Smooth muscle cell (in vitro differentiated cells): ENCODE measurements around the gene GAPDH. TPM values are rescaled to one million over a fixed set of nuclear protein-coding genes. Genes with fewer than 3 reads are reported as not detected.

Source experiments
- DNase-seq: peaks from one replicate; lab custom pipeline; 2025; ENCODE audit not compliant: unreplicated experiment; lab: John Stamatoyannopoulos, UW
- H2AFZ ChIP-seq: fragments of 200-600 bp; sonication (generic); 2 replicates; pipeline ENCODE4 v1.6.0; 2016; ENCODE audit warnings: antibody characterized with exemption, low read depth, mild to moderate bottlenecking
- H3F3A ChIP-seq: fragments of 200-600 bp; sonication (generic); 2 replicates; pipeline ENCODE4 v1.6.0; 2017; ENCODE audit warnings: antibody characterized with exemption, low read depth
- H3K27ac ChIP-seq: fragments of 200-600 bp; sonication (generic); 2 replicates; pipeline ENCODE4 v1.5.1; 2016; ENCODE audit warnings: low read depth, mild to moderate bottlenecking
- H3K27me3 ChIP-seq: fragments of 200-600 bp; sonication (generic); 2 replicates; pipeline ENCODE4 v1.6.1; 2016; ENCODE audit warnings: low read depth, mild to moderate bottlenecking
- H3K36me3 ChIP-seq: fragments of 200-600 bp; sonication (generic); 2 replicates; pipeline ENCODE4 v1.5.1; 2016; ENCODE audit warnings: low read depth
- H3K4me1 ChIP-seq: fragments of 200-600 bp; sonication (generic); 2 replicates; pipeline ENCODE4 v1.5.1; 2016; ENCODE audit warnings: low read depth
- H3K4me2 ChIP-seq: fragments of 200-600 bp; sonication (generic); 2 replicates; pipeline ENCODE4 v1.6.0; 2016; ENCODE audit warnings: mild to moderate bottlenecking
- H3K4me3 ChIP-seq: fragments of 200-600 bp; sonication (generic); 2 replicates; pipeline ENCODE4 v1.5.1; 2016; ENCODE audit warnings: mild to moderate bottlenecking
- H3K79me2 ChIP-seq: fragments of 200-600 bp; sonication (generic); 2 replicates; pipeline ENCODE4 v1.6.0; 2016; ENCODE audit warnings: low read depth, mild to moderate bottlenecking
- H3K9ac ChIP-seq: fragments of 200-600 bp; sonication (generic); 2 replicates; pipeline ENCODE4 v1.6.0; 2016; ENCODE audit warnings: low read depth
- H3K9me3 ChIP-seq: fragments of 200-600 bp; sonication (generic); replicated peaks from 2 replicates; pipeline ENCODE4 v1.5.1; 2016; ENCODE audit warnings: low read depth
- H4K20me1 ChIP-seq: fragments of 200-600 bp; sonication (generic); 2 replicates; pipeline ENCODE4 v1.6.0; 2016; ENCODE audit warnings: low read depth
- CTCF ChIP-seq: fragments of 200-600 bp; sonication (generic); IDR thresholded peaks from 2 replicates; pipeline ENCODE4 v1.5.1; 2017; ENCODE audit warnings: borderline replicate concordance, mild to moderate bottlenecking, antibody characterized with exemption; ENCODE audit not compliant: insufficient read depth, poor library complexity, severe bottlenecking
- WGBS: methylation state at CpG from one replicate; pipeline ENCODE4 v1.1.7; 2016; ENCODE audit warnings: low lambda C conversion rate; 5-methylcytosine and 5-hydroxymethylcytosine counted together
- polyA plus RNA-seq: library from polyadenylated mRNA; unstranded; fragments of >200 nt; fragmentation: Nextera tagmentation; extraction: Ambion mirVana; gene quantifications from 2 replicates; pipeline ENCODE4 v1.2.1, GENCODE V29; 2016
- total RNA-seq: library from RNA; depleted of rRNA; stranded (reverse); fragments of >200 nt; gene quantifications from 2 replicates; pipeline ENCODE4 v1.2.3, GENCODE V29; 2014

GAPDH gene
- total and polyA plus RNA-seq, 2 experiments from 2014 or later: 5,158 to 9,934 TPM

- H3K9ac ChIP-seq: no peak overlapping the region
- no peak overlapping the region for H3K4me2 ChIP-seq
- H4K20me1 ChIP-seq: peaks cover 30% of the 10 kb centered on the region
- WGBS: 98% methylated on average over 15 of the region's 18 CpGs
- DNase-seq: no peak
- peak overlapping the region; percentile 84 for H3K27ac ChIP-seq
- no peaks in the 10 kb centered on the region for H3K27me3 ChIP-seq
- no peaks in the 10 kb centered on the region for H3K9me3 ChIP-seq
- no peaks in the 10 kb centered on the region for H3K36me3 ChIP-seq
- H3K4me1 ChIP-seq: peaks cover 17% of the 10 kb centered on the region
- peaks cover 5% of the 10 kb centered on the region for H3F3A ChIP-seq
- no peak overlapping the region for H2AFZ ChIP-seq
- no peak overlapping the region for H3K4me3 ChIP-seq
- H3K79me2 ChIP-seq: peaks cover 24% of the 10 kb centered on the region
- no peak for TF ChIP-seq CTCF
These were observed 15.4 kb downstream of the GAPDH start for GRCh38 chr12:6549684-6550151.

GRCh38 chr12:6550294-6551062 is 16.2 kb downstream of the GAPDH start:
- Histone ChIP-seq H3K4me2 (no peak overlapping the region), H3K27me3 (no peaks in the 10 kb centered on the region), H3K4me1 (peaks cover 19% of the 10 kb centered on the region), H3K36me3 (no peaks in the 10 kb centered on the region), H2AFZ (no peak overlapping the region), H3K79me2 (peaks cover 27% of the 10 kb centered on the region), H3F3A (peaks cover 5% of the 10 kb centered on the region), H3K27ac (peak overlapping the region; percentile 81), H3K4me3 (no peak overlapping the region), H3K9ac (no peak overlapping the region), H4K20me1 (peaks cover 32% of the 10 kb centered on the region), H3K9me3 (no peaks in the 10 kb centered on the region)
- DNase-seq: no peak
- TF ChIP-seq CTCF: no peak
- 97% methylated on average over 24 of the region's 24 CpGs for WGBS

- peaks cover 5% of the 10 kb centered on the region for H3F3A ChIP-seq
- H4K20me1 ChIP-seq: peaks cover 32% of the 10 kb centered on the region
- H3K27ac ChIP-seq: peak overlapping the region; percentile 81
- DNase-seq: no peak
- H3K27me3 ChIP-seq: no peaks in the 10 kb centered on the region
- no peaks in the 10 kb centered on the region for H3K36me3 ChIP-seq
- no peaks in the 10 kb centered on the region for H3K9me3 ChIP-seq
- no peak overlapping the region for H2AFZ ChIP-seq
- H3K9ac ChIP-seq: no peak overlapping the region
- WGBS: 97% methylated on average over 18 of the region's 18 CpGs
- peak overlapping the region; percentile 99 for H3K4me2 ChIP-seq
- H3K4me1 ChIP-seq: peaks cover 19% of the 10 kb centered on the region
- no peak overlapping the region for H3K4me3 ChIP-seq
- TF ChIP-seq CTCF: no peak
- peaks cover 27% of the 10 kb centered on the region for H3K79me2 ChIP-seq
These were observed 16.7 kb downstream of the GAPDH start for GRCh38 chr12:6551063-6551461.
